Stimulated activated naive CD4-positive, alpha-beta T cell (primary cell): ENCODE data around the gene SPAG8.

ENCODE experiments used
- DNase-seq, 6 experiments: peaks; one replicate each; lab custom pipeline; 2025; lab: John Stamatoyannopoulos, UW

Gene SPAG8

GRCh38 chr9:35771534-35771933 is 40.5 kb downstream of the SPAG8 start:
- DNase-seq: no peak

DNA sequence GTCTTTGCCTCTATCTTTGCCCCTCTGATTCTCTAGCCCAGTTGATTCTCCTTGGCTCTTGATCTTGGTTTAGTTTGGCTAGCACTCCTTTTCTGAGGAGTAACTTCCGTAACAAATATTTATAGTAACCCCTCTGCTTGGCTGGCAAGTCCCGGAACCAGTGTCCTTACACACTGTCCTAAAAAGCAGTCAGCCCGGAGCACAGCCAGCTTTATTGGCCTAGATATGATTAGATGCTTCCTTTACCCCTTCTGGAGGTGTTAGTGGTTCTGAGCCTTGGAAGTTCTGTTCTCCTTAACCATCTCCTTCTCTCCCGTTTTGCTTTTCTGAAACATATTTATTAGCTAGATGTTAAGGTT is 41.0 kb downstream of the SPAG8 start:
- no peak for DNase-seq

DNA sequence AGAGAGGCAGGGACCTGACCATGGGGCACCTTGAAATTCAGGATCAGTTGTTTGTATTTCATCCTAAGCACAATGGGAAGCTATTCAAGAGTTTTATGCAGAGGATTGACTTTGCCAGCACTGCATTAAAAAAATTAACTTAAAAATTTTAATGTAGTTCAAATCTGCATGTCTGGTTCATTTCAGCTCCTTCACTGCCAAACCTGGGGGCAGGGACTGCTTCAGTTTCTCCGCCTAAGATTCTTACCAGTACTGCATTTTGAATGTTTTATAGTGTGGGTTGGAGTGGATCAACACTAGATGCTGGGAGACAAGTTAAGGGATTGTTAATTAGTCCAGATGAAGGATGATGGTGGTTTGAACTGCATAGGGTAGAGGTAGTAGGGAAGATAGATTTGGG is 42.3 kb downstream of the SPAG8 start:
- DNase-seq: no peak

DNA sequence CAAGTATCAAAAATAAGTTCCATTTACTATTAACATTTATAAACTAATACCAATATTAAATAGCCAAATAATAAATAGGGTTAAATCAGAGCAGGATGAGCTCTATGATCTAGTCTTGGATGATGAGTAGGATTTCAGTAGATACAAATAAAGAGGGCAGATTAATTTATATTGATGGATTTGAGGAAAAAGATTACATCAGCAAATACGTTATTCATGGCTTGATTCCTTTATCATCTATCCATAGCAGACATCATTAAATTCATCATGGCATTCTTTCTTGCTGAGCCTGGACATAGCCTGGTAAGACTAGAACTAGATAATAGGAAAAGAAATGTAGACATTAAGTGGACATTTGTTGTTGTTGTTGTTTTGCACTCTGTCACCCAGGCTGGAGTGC is 44.6 kb downstream of the SPAG8 start:
- DNase-seq: no peak

DNA sequence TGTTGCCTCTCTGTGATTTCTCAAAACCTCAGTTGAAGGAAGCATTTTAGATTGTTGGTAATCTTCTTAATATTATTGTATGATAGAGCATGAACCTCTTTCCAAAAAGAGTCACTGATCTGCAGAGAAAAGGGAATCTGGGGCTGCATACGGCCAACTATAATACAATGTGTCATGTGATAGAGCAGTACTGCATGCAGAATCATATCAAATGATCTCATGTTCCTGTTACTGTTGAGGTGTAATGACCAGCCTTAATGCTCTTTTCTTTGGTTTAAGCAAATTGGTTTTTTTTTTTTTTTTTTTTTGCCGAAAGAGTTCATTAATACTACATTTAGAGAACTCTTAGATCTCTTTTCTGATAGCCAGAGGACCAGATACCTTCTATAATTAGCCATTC is 45.1 kb downstream of the SPAG8 start:
- DNase-seq: no peak

DNA sequence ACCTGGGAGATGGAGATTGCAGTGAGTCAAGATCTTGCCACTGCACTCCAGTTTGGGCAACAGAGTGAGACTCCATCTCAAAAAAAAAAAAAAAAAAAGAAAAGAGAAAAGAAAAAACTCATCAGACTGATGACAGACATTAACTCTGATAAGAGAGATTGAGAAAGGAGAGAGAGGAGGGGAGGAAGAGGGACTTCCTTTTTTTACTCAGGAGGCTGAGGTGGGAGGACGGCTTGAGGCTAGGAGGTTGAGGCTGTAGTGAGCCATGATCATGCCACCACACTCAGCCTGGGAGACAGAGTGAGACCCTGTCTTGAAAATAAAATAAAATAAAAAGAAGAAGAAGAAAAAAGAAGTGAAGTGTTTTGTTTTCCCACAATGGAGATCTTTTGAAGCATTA is 48.3 kb downstream of the SPAG8 start:
- no peak for DNase-seq

- DNase-seq: no peak
Observed at GRCh38 chr9:35763181-35763580, 48.9 kb downstream of the SPAG8 start.

GRCh38 chr9:35760651-35761050 is 51.4 kb downstream of the SPAG8 start:
- no peak for DNase-seq

GRCh38 chr9:35759795-35760194 is 52.3 kb downstream of the SPAG8 start:
- no peak for DNase-seq
